ENCODE results near the gene AXL. TPM values are rescaled to one million over a fixed set of nuclear protein-coding genes. Genes with fewer than 3 reads are reported as not detected.

AXL gene
- total and polyA plus RNA-seq, 2 of the 13 experiments (the other 11 are each of a cell fraction or from before 2014, with no cell fraction given): 0.71 to 5.9 TPM

GRCh38 chr19:41263850-41264580, 45.0 kb downstream of the AXL start, which contains the start of gene HNRNPUL1 (continued):
- TF ChIP-seq FOXO4 (CRISPR knock-in tag; conservative IDR thresholded peaks at IDR 0.05) (no peak), ZNF670 (CRISPR knock-in tag; IDR thresholded peaks at IDR 0.05; ENCODE audit: borderline replicate concordance) (no peak), MEF2D (CRISPR knock-in tag; IDR thresholded peaks at IDR 0.05) (peak; percentile 32; the same call in 1 of the 2 replicates), ZBTB8A (CRISPR knock-in tag; IDR thresholded peaks at IDR 0.05; ENCODE audit: borderline replicate concordance, low read depth) (no peak), HMGA1 (CRISPR knock-in tag; conservative IDR thresholded peaks at IDR 0.05) (no peak), SMAD3 (CRISPR knock-in tag; IDR thresholded peaks at IDR 0.05) (no peak), IRF9 (CRISPR knock-in tag; IDR thresholded peaks at IDR 0.05; ENCODE audit: borderline replicate concordance) (peak; percentile 70), HDAC2 (CRISPR knock-in tag; IDR thresholded peaks at IDR 0.05) (peak; percentile 40; the same call in 1 of the 2 replicates), ZNF761 (CRISPR knock-in tag; conservative IDR thresholded peaks at IDR 0.05) (no peak; the same call in 1 of the 2 replicates), ZBTB33 (CRISPR knock-in tag; IDR thresholded peaks at IDR 0.05) (no peak; the same call in 1 of the 2 replicates), BORCS8-MEF2B (CRISPR knock-in tag; IDR thresholded peaks at IDR 0.05) (peak; percentile 61; the same call in 1 of the 2 replicates), DMTF1 (CRISPR knock-in tag; IDR thresholded peaks at IDR 0.05) (no peak), KMT2B (CRISPR knock-in tag; IDR thresholded peaks at IDR 0.05) (peak; percentile 64; the same call in 1 of the 2 replicates), NFRKB (IDR thresholded peaks at IDR 0.05) (peak; percentile 99), CREB3 (CRISPR knock-in tag; IDR thresholded peaks at IDR 0.05) (no peak), NFE2L1 (CRISPR knock-in tag; IDR thresholded peaks at IDR 0.05; ENCODE audit: borderline replicate concordance) (no peak), CCAR2 (optimal IDR thresholded peaks at IDR 0.05; ENCODE audit: low read depth, low read length) (no peak), ZNF580 (CRISPR knock-in tag; IDR thresholded peaks at IDR 0.05; ENCODE audit: borderline replicate concordance, low read depth) (no peak), ZNF441 (CRISPR knock-in tag; IDR thresholded peaks at IDR 0.05; ENCODE audit: borderline replicate concordance) (no peak)

Data from HepG2 (cell line).